Endothelial cell (in vitro differentiated cells): ENCODE data around the gene TGFBR3. TPM values are rescaled to one million over a fixed set of nuclear protein-coding genes. Genes with fewer than 3 reads are reported as not detected.

ENCODE experiments used
- DNase-seq: peaks from one replicate; pipeline ENCODE4 v3.0.0; 2021; ENCODE audit warnings: low spot score
- H3K27ac Mint-ChIP-seq: one replicate; pipeline ENCODE4 v1.8.0; 2021; ENCODE audit warnings: mixed read lengths, inconsistent platforms; ENCODE audit not compliant: unreplicated experiment
- H3K27me3 Mint-ChIP-seq: one replicate; pipeline ENCODE4 v1.8.0; 2021; ENCODE audit warnings: mild to moderate bottlenecking, moderate library complexity, mixed read lengths, inconsistent platforms; ENCODE audit not compliant: unreplicated experiment
- H3K36me3 Mint-ChIP-seq: one replicate; pipeline ENCODE4 v1.8.0; 2021; ENCODE audit warnings: mild to moderate bottlenecking, low read depth, mixed read lengths, inconsistent platforms; ENCODE audit not compliant: unreplicated experiment
- H3K4me1 Mint-ChIP-seq: one replicate; pipeline ENCODE4 v1.8.0; 2021; ENCODE audit warnings: mild to moderate bottlenecking, mixed read lengths, inconsistent platforms; ENCODE audit not compliant: unreplicated experiment
- H3K4me3 Mint-ChIP-seq: one replicate; pipeline ENCODE4 v1.8.0; 2021; ENCODE audit warnings: mild to moderate bottlenecking, mixed read lengths, inconsistent platforms; ENCODE audit not compliant: unreplicated experiment
- H3K9me3 Mint-ChIP-seq: one replicate; pipeline ENCODE4 v1.8.0; 2021; ENCODE audit warnings: mixed read lengths, inconsistent platforms; ENCODE audit not compliant: unreplicated experiment
- total RNA-seq: library from RNA; stranded (reverse); fragmentation: NEBNext Ultra II Directional; extraction: Animal tissue kit (Norgen Biotek cat#: 25700); gene quantifications from one replicate; pipeline ENCODE4 v1.2.1, GENCODE V29; 2021; ENCODE audit not compliant: unreplicated experiment
- TF ChIP-seq, protein P1 (sequence below): fragments of 200-600 bp; sonication (generic); IDR thresholded peaks from one replicate; pipeline ENCODE4 v1.5.0; 2021; ENCODE audit warnings: antibody characterized with exemption; ENCODE audit not compliant: unreplicated experiment

The TGFBR3 gene
- total RNA-seq, 1 donor from 2014 or later: 39.2 TPM

DNA sequence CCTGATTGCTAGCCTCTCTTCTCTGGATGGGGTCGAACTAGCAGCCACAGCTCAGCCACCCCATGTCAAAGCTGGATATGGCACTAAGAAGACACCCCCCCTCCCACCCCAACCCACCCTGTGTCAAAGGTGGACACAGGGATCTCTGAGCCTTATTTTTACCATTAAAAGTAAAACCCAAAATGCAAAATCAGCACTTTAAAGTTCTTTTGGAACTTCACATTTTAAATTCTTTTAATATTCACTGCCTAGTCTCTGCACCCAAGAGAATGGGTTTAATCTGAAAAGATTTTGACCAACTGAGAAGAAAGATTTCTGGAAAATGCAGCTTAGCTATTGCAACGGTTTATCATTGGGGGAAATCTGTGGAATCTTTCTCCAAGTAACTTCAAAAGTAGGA, 167.6 kb downstream of the TGFBR3 start:
- TF ChIP-seq, protein P1, sequence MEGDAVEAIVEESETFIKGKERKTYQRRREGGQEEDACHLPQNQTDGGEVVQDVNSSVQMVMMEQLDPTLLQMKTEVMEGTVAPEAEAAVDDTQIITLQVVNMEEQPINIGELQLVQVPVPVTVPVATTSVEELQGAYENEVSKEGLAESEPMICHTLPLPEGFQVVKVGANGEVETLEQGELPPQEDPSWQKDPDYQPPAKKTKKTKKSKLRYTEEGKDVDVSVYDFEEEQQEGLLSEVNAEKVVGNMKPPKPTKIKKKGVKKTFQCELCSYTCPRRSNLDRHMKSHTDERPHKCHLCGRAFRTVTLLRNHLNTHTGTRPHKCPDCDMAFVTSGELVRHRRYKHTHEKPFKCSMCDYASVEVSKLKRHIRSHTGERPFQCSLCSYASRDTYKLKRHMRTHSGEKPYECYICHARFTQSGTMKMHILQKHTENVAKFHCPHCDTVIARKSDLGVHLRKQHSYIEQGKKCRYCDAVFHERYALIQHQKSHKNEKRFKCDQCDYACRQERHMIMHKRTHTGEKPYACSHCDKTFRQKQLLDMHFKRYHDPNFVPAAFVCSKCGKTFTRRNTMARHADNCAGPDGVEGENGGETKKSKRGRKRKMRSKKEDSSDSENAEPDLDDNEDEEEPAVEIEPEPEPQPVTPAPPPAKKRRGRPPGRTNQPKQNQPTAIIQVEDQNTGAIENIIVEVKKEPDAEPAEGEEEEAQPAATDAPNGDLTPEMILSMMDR: no peak
- H3K4me1 Mint-ChIP-seq: peaks cover 3% of the 10 kb centered on the region
- DNase-seq: no peak
- H3K36me3 Mint-ChIP-seq: peaks cover 39% of the 10 kb centered on the region
- no peaks in the 10 kb centered on the region for H3K9me3 Mint-ChIP-seq
- H3K4me3 Mint-ChIP-seq: no peak overlapping the region
- H3K27me3 Mint-ChIP-seq: no peaks in the 10 kb centered on the region
- H3K27ac Mint-ChIP-seq: no peak overlapping the region

DNA sequence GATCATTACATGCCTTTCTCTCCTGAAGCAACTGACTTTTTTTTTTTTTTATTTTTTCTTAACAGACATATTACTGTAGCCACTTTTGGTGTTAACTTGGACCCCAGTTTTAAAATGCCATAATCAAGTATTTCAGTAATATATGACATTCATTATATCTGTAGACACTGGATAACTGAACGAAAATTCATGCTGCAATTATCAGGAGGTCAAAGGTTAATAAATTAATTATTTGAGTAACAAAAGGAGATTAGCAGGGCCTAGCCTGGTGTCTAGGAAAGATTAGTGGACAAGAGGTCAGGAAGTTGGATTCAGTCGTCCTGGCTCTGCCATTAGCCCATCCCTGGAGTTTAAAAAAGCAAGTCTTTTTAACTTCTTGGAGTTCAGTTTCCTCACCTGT, 168.1 kb downstream of the TGFBR3 start:
- peaks cover 39% of the 10 kb centered on the region for H3K36me3 Mint-ChIP-seq
- no peak for DNase-seq
- no peak overlapping the region for H3K27ac Mint-ChIP-seq
- TF ChIP-seq, protein P1: no peak
- no peaks in the 10 kb centered on the region for H3K27me3 Mint-ChIP-seq
- H3K9me3 Mint-ChIP-seq: no peaks in the 10 kb centered on the region
- peaks cover 6% of the 10 kb centered on the region for H3K4me1 Mint-ChIP-seq
- H3K4me3 Mint-ChIP-seq: no peak overlapping the region

DNA sequence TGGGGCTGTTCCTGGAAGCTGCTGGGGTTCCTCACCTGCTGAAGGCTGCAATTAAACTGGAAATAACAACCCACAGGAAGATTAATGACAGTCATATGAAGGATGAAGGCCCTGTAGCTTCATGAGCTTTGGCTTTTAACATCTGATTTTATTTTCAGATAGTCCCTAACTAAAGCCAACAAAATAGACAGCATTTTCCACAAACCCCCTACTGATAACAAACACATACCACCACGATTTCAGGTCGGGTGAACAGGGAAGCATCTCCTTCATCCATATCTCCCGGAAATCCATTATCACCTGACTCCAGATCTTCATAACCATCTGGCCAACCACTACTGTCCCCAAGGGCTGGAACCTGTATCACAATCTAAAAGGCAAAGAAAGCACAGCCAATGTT, 169.6 kb downstream of the TGFBR3 start:
- Mint-ChIP-seq H3K9me3 (no peaks in the 10 kb centered on the region), H3K4me1 (peaks cover 6% of the 10 kb centered on the region), H3K27me3 (no peaks in the 10 kb centered on the region), H3K4me3 (peak overlapping the region; percentile 4), H3K27ac (no peak overlapping the region), H3K36me3 (peaks cover 43% of the 10 kb centered on the region)
- TF ChIP-seq, protein P1: no peak
- no peak for DNase-seq

DNA sequence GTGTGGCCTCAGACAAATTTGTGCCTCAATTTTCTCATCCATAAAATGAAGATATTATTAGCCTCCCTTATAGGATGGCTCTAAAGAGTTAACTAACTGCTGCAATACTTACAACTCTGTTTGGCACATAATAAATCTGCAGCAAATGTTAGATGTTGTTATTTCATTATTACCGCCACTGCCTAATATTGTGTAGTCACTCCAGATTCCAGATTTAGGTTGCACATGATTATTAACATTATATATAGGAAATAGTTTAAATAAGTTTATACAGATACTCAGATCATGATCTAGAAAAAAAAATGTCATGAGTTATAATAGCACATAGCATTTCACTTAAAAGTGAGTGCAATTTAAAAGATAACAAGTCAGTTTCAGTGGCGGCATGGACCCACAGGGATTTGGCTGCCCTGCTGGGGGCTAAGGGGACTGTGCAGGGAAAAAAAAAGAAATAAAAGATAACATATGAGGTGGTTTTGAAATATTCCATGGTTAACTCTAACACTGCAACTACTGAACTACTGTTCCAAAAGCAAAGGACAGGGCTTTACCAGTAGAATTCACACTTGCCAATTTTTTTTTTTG, 170.4 kb downstream of the TGFBR3 start:
- Mint-ChIP-seq H3K27me3 (no peaks in the 10 kb centered on the region), H3K4me1 (peaks cover 6% of the 10 kb centered on the region), H3K4me3 (no peak overlapping the region), H3K9me3 (no peaks in the 10 kb centered on the region), H3K27ac (no peak overlapping the region), H3K36me3 (peaks cover 44% of the 10 kb centered on the region)
- TF ChIP-seq, protein P1: no peak
- no peak for DNase-seq

DNA sequence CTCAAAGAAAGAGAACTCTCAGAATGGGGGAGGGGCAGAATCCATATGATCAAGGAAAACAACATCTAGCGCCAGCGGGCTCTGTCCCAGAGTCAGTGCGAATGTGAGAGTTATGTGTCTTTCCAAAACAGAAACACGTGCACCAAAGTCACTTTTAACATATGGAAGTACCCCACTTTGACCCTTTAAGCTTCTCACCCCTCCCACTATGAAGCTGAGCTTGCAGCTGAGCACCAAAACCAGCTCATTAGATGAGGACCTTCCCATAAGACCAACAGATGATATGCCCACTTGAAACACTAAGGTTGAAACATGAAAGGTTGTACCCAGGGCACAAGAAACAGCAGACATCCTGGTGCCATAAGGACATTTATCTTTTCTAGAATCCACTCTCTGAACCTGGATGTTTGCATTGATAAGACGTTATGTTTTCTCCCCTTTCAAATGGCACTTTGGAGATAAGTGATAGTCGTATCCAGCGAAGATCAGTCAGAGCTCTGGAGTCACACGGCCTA, 171.0 kb downstream of the TGFBR3 start:
- Mint-ChIP-seq H3K27me3 (no peaks in the 10 kb centered on the region), H3K36me3 (peaks cover 41% of the 10 kb centered on the region), H3K4me3 (no peak overlapping the region), H3K9me3 (no peaks in the 10 kb centered on the region), H3K27ac (no peak overlapping the region), H3K4me1 (peaks cover 6% of the 10 kb centered on the region)
- TF ChIP-seq, protein P1: no peak
- DNase-seq: no peak
